K562 (cell line): Measurements from ENCODE around the gene CAPN12. TPM values are rescaled to one million over a fixed set of nuclear protein-coding genes. Genes with fewer than 3 reads are reported as not detected.

Source experiments
- ATF7 ChIP-seq: fragments of 450-650 bp; IDR thresholded peaks from 2 replicates; pipeline ENCODE4 v1.7.1; 2014; ENCODE audit warnings: mild to moderate bottlenecking, moderate library complexity
- BRF1 ChIP-seq: IDR thresholded peaks from 3 replicates; pipeline ENCODE4 v1.6.1; 2011; ENCODE audit warnings: borderline replicate concordance, mild to moderate bottlenecking; ENCODE audit not compliant: insufficient read length; ENCODE audit errors: extremely low read depth
- CHAMP1 ChIP-seq: fragments of 450-650 bp; IDR thresholded peaks from 2 replicates; pipeline ENCODE4 v1.6.1; 2016; ENCODE audit warnings: mild to moderate bottlenecking
- CREB5 ChIP-seq: fragments of 250-450 bp; sonication (Bioruptor Pico); IDR thresholded peaks from 2 replicates; pipeline ENCODE4 v1.5.0; 2020; ENCODE audit warnings: mild to moderate bottlenecking
- DPF2 ChIP-seq: fragments of 450-650 bp; IDR thresholded peaks from 2 replicates; pipeline ENCODE4 v1.6.1; 2016
- EP400 ChIP-seq: fragments of 450-650 bp; IDR thresholded peaks from 2 replicates; pipeline ENCODE4 v1.6.1; 2017; ENCODE audit warnings: antibody characterized with exemption, mild to moderate bottlenecking, moderate library complexity
- HDAC2 ChIP-seq: fragments of 450-650 bp; IDR thresholded peaks from 2 replicates; pipeline ENCODE4 v1.6.1; 2016; ENCODE audit warnings: mild to moderate bottlenecking
- ILF3 ChIP-seq: fragments of 450-650 bp; IDR thresholded peaks from 2 replicates; pipeline ENCODE4 v1.6.1; 2018; ENCODE audit warnings: antibody characterized with exemption, mild to moderate bottlenecking, moderate library complexity, borderline replicate concordance
- MAX ChIP-seq: sonication (generic); formaldehyde crosslinking; IDR thresholded peaks from 2 replicates; pipeline ENCODE4 v1.9.0; 2022; ENCODE audit warnings: mild to moderate bottlenecking, missing genetic modification reagents
- SMAD4 ChIP-seq: fragments of 250-450 bp; sonication (Bioruptor Pico); conservative IDR thresholded peaks from 2 replicates; pipeline ENCODE4 v1.8.0; 2021; ENCODE audit warnings: inconsistent platforms, mild to moderate bottlenecking, moderate library complexity
- TARDBP ChIP-seq: fragments of 450-650 bp; IDR thresholded peaks from 2 replicates; pipeline ENCODE4 v1.6.1; 2016
- TOE1 ChIP-seq, 2 experiments: fragments of 450-650 bp in 1 of 2; sonication (generic) in 1 of 2; formaldehyde crosslinking in 1 of 2; IDR thresholded peaks; 2 replicates each; pipeline versions ENCODE4 v1.7.1 to v1.8.0; 2016 to 2022; ENCODE audit warnings: borderline replicate concordance in 2 of 2, mild to moderate bottlenecking in 2 of 2, antibody characterized with exemption in 1 of 2, inconsistent platforms in 1 of 2, low read depth in 1 of 2, missing genetic modification reagents in 1 of 2, moderate library complexity in 1 of 2
- USF2 ChIP-seq: sonication (generic); formaldehyde crosslinking; IDR thresholded peaks from 2 replicates; pipeline ENCODE4 v1.5.0; 2020; ENCODE audit warnings: missing genetic modification reagents
- XRCC5 ChIP-seq: fragments of 200-400 bp; formaldehyde crosslinking; IDR thresholded peaks from 2 replicates; pipeline ENCODE4 v1.6.1; 2017; ENCODE audit warnings: low read depth, mild to moderate bottlenecking, low read length
- ZHX1 ChIP-seq: fragments of 150-350 bp; conservative IDR thresholded peaks from 2 replicates; pipeline ENCODE4 v1.6.1; 2014; ENCODE audit warnings: low read length
- polyA plus RNA-seq, 8 experiments: library from polyadenylated mRNA; depleted of rRNA in 4 of 8; stranded (reverse) in 5 of 8; unstranded in 3 of 8; fragments of >200 nt; fragmentation: Nextera tagmentation in 2 of 8; fragmentation: Illumina TruSeq in 1 of 8; extraction: Ambion mirVana in 2 of 8; extraction: Trizol in 1 of 8; gene quantifications; 2 replicates each; pipeline versions ENCODE4 v1.2.1 to v1.2.3, GENCODE V29; 2011 to 2014; ENCODE audit warnings: inconsistent platforms in 1 of 8, missing spikeins in 1 of 8
- total RNA-seq, 7 experiments: library from RNA; depleted of rRNA in 6 of 7; stranded (reverse); fragments of >200 nt in 6 of 7; fragmentation: Illumina TruSeq in 2 of 7; extraction: Trizol in 2 of 7; gene quantifications; 2 replicates each; pipeline versions ENCODE4 v1.2.1 to v1.2.3, GENCODE V29; 2011 to 2021; ENCODE audit warnings: low replicate concordance in 1 of 7
- TF ChIP-seq, protein P1 (sequence below): sonication (generic); formaldehyde crosslinking; IDR thresholded peaks from 2 replicates; pipeline ENCODE4 v1.9.0; 2022; ENCODE audit warnings: mild to moderate bottlenecking, missing genetic modification reagents
- TF ChIP-seq, protein P2 (sequence below): fragments of 250-450 bp; sonication (Bioruptor Pico); IDR thresholded peaks from 2 replicates; pipeline ENCODE4 v1.8.0; 2022; ENCODE audit warnings: moderate library complexity, mild to moderate bottlenecking, inconsistent platforms

Gene CAPN12
- total and polyA plus RNA-seq, 9 of the 15 experiments (the other 6 are each of a cell fraction or from before 2014, with no cell fraction given), result 0.83 to 7.0 (median 1.6) TPM

DNA sequence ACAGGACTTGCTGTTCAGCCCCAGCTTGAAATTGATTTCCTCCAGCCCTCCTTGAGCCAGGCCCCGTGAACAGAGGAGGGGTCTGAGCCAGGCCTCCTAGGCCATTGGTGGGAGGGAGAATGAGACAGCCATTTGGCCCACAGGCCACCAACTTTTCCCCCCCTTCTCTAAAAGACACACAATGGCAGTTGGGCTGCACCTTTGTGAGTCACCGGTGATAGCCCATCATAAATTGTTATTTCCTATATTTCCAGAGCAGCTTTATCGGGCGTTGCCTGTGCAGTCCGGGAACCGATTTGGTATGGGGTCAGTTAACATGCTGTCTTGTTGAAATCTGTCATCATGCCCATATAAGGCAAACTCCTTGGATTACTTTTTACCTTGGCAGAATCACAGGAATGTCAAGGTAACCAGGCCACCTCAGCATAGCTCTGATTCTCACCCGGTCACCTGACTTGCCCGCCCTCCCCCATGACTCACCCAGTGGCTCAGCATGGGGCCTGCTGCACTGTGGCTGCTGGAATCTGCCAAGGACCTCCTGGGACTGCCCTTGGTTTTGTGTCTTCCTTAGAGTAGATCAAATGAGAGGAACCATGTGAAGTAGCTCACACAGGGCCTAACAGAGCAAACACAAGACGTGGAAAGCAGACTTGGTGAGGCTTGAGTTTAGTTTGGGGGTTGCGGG, 60.7 kb downstream of the CAPN12 start (continued):
- TF ChIP-seq EP400, result peak; percentile 39; the same call in 1 of the 2 replicates
- peak; percentile 91 for TF ChIP-seq DPF2
- peak; percentile 85 for TF ChIP-seq HDAC2
- no peak for TF ChIP-seq BRF1
- TF ChIP-seq CREB5, result no peak
- TF ChIP-seq TARDBP, result no peak
- TF ChIP-seq ILF3, result no peak
- TF ChIP-seq, protein P1, sequence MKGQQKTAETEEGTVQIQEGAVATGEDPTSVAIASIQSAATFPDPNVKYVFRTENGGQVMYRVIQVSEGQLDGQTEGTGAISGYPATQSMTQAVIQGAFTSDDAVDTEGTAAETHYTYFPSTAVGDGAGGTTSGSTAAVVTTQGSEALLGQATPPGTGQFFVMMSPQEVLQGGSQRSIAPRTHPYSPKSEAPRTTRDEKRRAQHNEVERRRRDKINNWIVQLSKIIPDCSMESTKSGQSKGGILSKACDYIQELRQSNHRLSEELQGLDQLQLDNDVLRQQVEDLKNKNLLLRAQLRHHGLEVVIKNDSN (CRISPR knock-in tag), result peak; percentile 93
- peak; percentile 44 for TF ChIP-seq ATF7
- peak; percentile 46; the same call in 1 of the 2 replicates for TF ChIP-seq SMAD4
- TF ChIP-seq XRCC5, result peak; percentile 55
- no peak for TF ChIP-seq CHAMP1
- peak; percentile 81 for TF ChIP-seq USF2 (CRISPR knock-in tag)
- no peak for TF ChIP-seq ZHX1
- peak; percentile 58; the same call in 1 of the 2 replicates for TF ChIP-seq MAX (CRISPR knock-in tag)
- TF ChIP-seq, protein P2, sequence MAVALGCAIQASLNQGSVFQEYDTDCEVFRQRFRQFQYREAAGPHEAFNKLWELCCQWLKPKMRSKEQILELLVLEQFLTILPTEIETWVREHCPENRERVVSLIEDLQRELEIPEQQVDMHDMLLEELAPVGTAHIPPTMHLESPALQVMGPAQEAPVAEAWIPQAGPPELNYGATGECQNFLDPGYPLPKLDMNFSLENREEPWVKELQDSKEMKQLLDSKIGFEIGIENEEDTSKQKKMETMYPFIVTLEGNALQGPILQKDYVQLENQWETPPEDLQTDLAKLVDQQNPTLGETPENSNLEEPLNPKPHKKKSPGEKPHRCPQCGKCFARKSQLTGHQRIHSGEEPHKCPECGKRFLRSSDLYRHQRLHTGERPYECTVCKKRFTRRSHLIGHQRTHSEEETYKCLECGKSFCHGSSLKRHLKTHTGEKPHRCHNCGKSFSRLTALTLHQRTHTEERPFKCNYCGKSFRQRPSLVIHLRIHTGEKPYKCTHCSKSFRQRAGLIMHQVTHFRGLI (CRISPR knock-in tag), result no peak
- TF ChIP-seq TOE1 (IDR thresholded peaks at IDR 0.05; ENCODE audit: borderline replicate concordance), result peak; percentile 65; the same call in 1 of the 2 replicates
- no peak for TF ChIP-seq TOE1 (CRISPR knock-in tag; IDR thresholded peaks at IDR 0.05; ENCODE audit: borderline replicate concordance, low read depth)
